GM12873 (cell line): ENCODE results near the gene TIAM1.

ENCODE experiments used
- CTCF ChIP-seq: IDR thresholded peaks from 2 replicates; pipeline ENCODE4 v1.5.1; 2012; ENCODE audit warnings: low read depth, mild to moderate bottlenecking, moderate library complexity, low read length, control low read depth; ENCODE audit not compliant: insufficient read depth; ENCODE audit errors: missing control alignments

TIAM1 gene

GRCh38 chr21:31310750-31311149 is 33.3 kb downstream of the TIAM1 start:
- TF ChIP-seq CTCF, result no peak

- no peak for TF ChIP-seq CTCF
These were observed 35.5 kb downstream of the TIAM1 start for GRCh38 chr21:31308584-31308983.

GRCh38 chr21:31305888-31306287 is 38.2 kb downstream of the TIAM1 start:
- TF ChIP-seq CTCF, result no peak

GRCh38 chr21:31299291-31300147 is 44.5 kb downstream of the TIAM1 start:
- no peak for TF ChIP-seq CTCF

GRCh38 chr21:31298618-31299269 is 45.3 kb downstream of the TIAM1 start:
- TF ChIP-seq CTCF, result no peak

- no peak for TF ChIP-seq CTCF
These were observed 46.3 kb downstream of the TIAM1 start for GRCh38 chr21:31297806-31298205.

- TF ChIP-seq CTCF, result no peak
These were observed 48.4 kb downstream of the TIAM1 start for GRCh38 chr21:31295676-31296075.
